HG02938 (cell line): ENCODE results near the gene PIK3CD.
"Not testable (repeated sequence)": the region's sequence is repeated elsewhere in the genome, so short reads cannot be mapped to it uniquely, and the experiment has no call there.

ENCODE experiments used
- ATAC-seq: cut with Tn5 transposase; IDR thresholded peaks from one replicate; pipeline ENCODE4 v1.9.1; 2021; ENCODE audit warnings: mild to moderate bottlenecking, moderate library complexity; ENCODE audit not compliant: unreplicated experiment

Gene PIK3CD

DNA sequence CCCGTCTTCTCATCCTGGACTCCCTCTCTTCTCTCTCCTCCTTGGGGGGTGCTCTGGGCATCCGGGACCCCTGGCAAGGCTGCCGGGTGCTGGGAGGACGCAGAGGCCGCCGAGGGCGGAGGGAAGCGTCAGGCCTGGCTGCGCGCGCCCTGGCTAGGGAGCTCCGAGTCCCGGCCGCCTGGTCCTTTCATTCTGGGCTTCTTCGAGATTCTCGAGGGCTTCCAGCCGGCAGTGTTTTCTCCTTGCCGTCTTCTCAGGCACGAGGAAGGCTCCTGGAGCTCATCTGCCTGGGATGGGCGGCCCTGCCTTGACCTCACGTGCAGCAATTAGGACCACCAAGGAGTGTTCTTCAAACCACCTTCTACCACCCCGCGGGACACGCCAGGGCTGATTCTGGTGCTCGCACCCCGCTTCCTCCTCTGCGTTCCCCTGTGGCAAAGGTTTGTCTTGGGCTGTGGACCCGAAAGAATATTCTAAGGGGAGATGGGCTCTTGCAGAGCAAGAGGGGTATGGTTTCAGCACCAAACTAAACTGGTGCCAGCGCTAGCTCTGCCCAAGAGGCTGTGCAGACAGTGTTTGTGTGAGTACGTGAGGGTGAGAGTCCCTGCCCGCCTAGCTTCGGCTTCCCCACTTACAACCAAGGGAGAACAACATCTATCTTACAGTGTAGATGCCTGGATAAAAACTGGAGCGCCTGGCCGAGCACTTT, 36.5 kb downstream of the PIK3CD start:
- no peak for ATAC-seq

- no peak for ATAC-seq
Observed at GRCh38 chr1:9688599-9688998, 37.1 kb downstream of the PIK3CD start.

- ATAC-seq, result peak; percentile 43
Observed at GRCh38 chr1:9689011-9689706, 37.6 kb downstream of the PIK3CD start.

- no peak for ATAC-seq
Observed at GRCh38 chr1:9689971-9690381, 38.4 kb downstream of the PIK3CD start.

DNA sequence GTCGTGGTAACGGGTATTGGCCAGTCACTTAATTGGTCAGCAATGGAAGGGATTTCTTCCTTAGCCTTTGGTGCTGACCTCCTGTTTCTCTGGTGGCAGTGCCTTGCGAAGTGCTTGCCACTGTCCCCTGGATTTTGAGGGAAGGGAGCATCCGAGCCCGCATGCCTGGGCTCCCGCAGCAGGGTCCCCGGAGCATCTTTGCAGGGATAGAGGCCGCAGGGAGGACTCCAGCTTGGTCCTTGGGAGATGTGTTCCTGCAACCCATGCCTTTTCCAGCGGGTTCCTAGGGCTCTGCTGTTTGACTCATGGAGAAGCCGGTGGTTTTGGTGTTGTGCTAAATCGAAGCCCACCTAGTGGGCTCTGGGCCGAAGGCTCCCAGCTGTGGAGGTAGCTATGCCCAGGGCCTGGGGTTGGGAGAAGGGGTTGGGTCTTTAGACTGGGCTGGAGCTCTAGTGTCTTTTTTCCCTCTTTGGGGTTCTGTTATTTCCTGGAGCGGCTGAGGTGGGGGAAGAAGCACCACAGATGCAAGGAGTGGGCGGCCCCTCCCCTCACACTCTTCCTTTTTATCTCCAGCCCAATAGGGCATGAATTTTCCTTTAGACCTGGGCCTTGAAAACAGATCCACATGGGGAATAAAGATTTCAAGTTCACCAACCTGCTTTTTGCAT, 39.0 kb downstream of the PIK3CD start:
- ATAC-seq, result no peak

DNA sequence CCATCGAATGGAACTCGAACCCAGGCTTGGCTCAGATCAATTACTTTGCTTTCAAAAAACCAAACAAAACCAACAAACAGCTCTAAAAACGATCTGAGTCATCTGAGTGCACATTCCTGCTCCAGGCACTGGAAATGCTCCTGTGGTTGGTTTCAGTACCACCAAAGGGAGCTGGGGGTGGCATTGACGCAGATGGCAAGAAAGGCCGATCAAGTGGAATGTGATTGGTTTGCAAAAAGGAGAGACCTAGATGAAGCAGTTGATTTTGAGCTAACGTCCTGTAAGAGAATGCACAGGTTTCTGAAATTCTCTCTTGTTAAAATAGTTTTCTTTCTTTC, 39.5 kb downstream of the PIK3CD start:
- ATAC-seq, result no peak

DNA sequence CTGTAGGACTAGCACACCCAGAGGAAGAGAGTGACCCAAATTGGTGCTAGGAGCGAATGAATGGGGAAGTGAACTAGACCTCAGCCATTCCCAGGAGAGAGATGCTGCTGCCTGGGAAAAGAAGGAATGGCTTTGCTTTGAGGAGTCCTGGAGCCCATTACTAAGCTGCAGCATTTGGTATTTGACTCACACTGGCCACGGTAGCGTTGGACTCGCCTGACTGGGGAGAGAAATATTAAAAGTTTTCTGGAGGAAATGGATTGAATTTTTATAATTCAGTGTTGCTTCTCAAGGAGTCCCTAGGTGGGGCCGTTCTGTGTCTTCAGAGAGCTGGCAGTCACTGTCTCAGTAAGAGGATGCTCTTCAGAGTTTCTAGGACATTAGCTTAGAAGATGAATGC, 40.2 kb downstream of the PIK3CD start:
- ATAC-seq, result no peak

GRCh38 chr1:9696793-9697192, 45.3 kb downstream of the PIK3CD start:
- ATAC-seq, result no peak

- no peak for ATAC-seq
Observed at GRCh38 chr1:9699361-9699760, 47.8 kb downstream of the PIK3CD start.

DNA sequence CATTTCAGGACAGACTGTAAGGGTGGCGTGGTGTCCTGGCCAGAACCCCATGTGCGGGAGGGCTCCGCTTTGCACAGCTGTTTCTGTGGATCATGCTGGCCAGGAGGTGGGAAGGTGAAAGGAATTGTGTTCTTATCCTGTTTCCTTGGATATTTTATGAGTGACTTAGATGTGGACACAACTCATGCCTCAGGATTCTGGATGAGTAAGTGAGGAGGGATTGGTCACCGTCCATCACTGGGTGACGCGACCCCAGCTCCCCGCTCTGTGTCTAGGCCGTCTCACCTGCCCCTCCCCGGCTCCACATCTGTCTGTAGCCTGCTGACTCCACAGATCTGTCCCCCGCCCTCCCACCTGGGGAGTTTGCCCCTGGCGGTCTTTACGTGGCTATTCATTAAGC, 48.8 kb downstream of the PIK3CD start:
- no peak for ATAC-seq

GRCh38 chr1:9701665-9702064, 50.1 kb downstream of the PIK3CD start:
- ATAC-seq, result no peak

GRCh38 chr1:9703165-9703509, 51.6 kb downstream of the PIK3CD start:
- ATAC-seq, result no peak

GRCh38 chr1:9703681-9704080, 52.1 kb downstream of the PIK3CD start:
- no peak for ATAC-seq

GRCh38 chr1:9705337-9706093, 54.0 kb downstream of the PIK3CD start:
- ATAC-seq, result no peak

GRCh38 chr1:9706178-9706577, 54.6 kb downstream of the PIK3CD start:
- ATAC-seq, result no peak

DNA sequence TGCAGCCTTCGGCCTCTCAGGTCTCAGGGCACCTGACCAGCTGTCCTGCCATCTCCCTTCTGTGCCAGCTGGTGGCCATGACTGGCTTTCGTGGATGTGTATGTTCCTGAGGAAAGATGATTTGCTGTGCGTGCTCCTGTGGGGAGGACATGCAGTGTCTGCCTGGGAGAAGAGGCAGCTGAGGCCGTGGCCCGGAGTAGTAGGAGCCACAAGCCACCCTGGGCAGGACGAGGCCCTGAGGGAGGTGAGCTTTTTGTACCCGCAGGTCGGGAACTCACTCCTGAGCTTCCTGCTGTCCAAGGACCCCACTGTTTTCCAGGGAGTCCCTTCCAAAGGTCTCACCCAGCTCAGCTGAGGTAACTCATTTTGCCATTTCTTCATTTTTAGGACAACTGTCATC, 58.5 kb downstream of the PIK3CD start:
- no peak for ATAC-seq

DNA sequence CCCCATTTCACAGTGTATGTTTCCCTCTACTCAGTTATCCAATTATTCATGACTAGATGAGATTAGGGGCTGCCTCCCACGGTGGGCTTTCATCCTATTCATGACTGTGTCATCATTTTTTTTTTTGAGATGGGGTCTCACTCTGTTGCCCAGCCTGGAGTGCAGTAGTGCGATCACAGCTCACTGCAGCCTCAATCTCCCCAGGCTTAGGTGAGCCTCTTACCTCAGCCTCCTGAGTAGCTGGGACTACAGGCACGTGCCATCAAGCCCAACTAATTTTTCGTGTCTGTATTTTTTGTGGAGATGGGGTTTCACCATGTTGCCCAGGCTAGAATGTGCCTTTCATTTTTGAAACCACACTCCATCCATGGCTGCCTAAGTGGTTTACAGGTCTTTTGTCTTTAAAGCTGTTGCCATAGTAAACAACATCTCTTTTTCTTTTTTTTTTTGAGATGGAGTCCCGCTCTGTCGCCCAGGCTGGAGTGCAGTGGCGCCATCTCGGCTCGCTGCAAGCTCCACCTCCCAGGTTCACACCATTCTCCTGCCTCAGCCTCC, 60.0 kb downstream of the PIK3CD start:
- no peak for ATAC-seq

GRCh38 chr1:9712767-9713166, 61.2 kb downstream of the PIK3CD start:
- not testable (repeated sequence) for ATAC-seq

DNA sequence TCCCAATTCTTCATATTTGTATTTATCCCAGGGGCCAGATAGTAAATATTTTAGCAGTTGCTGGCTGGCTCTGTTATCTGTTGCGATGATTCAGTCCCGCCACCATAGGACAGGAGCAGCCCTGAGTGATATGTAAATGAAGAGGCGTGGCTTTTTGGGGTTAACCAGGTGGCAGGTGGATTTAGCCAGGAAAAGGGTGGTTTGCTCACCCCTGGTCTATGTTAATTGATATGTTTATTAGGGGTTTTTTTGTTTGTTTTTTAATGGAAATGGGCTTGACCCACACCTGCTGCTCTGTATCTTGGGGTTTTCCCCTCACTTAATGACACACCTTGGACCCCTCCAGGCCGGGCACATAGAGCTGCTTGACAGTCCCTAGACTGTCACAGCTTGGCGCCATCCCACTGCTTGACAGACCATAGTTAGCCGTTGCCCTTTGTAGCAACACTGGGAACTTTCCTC, 62.8 kb downstream of the PIK3CD start:
- no peak for ATAC-seq

DNA sequence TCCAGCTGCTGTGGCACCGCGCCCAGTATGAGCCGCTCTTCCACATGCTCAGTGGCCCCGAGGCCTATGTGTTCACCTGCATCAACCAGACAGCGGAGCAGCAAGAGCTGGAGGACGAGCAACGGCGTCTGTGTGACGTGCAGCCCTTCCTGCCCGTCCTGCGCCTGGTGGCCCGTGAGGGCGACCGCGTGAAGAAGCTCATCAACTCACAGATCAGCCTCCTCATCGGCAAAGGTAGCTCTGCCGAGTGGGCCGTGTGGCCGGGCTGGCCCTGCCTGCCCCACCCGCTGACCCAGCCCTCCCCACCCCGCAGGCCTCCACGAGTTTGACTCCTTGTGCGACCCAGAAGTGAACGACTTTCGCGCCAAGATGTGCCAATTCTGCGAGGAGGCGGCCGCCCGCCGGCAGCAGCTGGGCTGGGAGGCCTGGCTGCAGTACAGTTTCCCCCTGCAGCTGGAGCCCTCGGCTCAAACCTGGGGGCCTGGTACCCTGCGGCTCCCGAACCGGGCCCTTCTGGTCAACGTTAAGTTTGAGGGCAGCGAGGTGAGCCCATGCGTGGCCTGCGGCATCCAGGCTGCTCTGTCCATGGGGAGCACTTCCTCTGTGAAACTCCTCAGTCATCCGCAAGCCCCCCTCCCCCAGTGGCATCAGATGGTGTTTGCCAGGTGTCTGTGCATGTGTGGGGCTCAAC, 64.2 kb downstream of the PIK3CD start:
- no peak for ATAC-seq
